Activated CD4-positive, alpha-beta memory T cell treated with anti-CD3 and anti-CD28 coated beads, Interleukin-2, amount 10 ng/mL, durations not matched to agents 7 days and 5 days (primary cell): Measurements from ENCODE around the gene DUSP7. TPM values are rescaled to one million over a fixed set of nuclear protein-coding genes. Genes with fewer than 3 reads are reported as not detected.
"Not testable (repeated sequence)": the region's sequence is repeated elsewhere in the genome, so short reads cannot be mapped to it uniquely, and the experiment has no call there.

Experiments used
- CTCF ChIA-PET: fragments of 350-600 bp; sonication (Branson Sonifier 250); formaldehyde crosslinking; loops from one replicate; lab custom pipeline; 2021; ENCODE audit warnings: antibody characterized with exemption, inconsistent platforms; lab: Charles Lee
- POLR2A ChIA-PET: fragments of 350-600 bp; sonication (Branson Sonifier 250); formaldehyde crosslinking; loops from one replicate; lab custom pipeline; 2021; ENCODE audit warnings: antibody characterized with exemption; lab: Charles Lee
- DNase-seq: peaks from one replicate; pipeline ENCODE4 v3.0.0-alpha.2; 2020
- H3K27ac Mint-ChIP-seq: one replicate; pipeline ENCODE4 v1.8.0; 2021; ENCODE audit warnings: mild to moderate bottlenecking, mixed read lengths
- H3K27me3 Mint-ChIP-seq: one replicate; pipeline ENCODE4 v1.8.0; 2021; ENCODE audit warnings: mixed read lengths
- H3K36me3 Mint-ChIP-seq: one replicate; pipeline ENCODE4 v1.8.0; 2021; ENCODE audit warnings: low read depth, mixed read lengths
- H3K4me1 Mint-ChIP-seq: one replicate; pipeline ENCODE4 v1.8.0; 2021; ENCODE audit warnings: mixed read lengths
- H3K4me3 Mint-ChIP-seq: one replicate; pipeline ENCODE4 v1.8.0; 2021; ENCODE audit warnings: mild to moderate bottlenecking, mixed read lengths
- H3K9me3 Mint-ChIP-seq: one replicate; pipeline ENCODE4 v1.8.0; 2021; ENCODE audit warnings: mixed read lengths
- total RNA-seq, 2 experiments: library from RNA; stranded (reverse); gene quantifications; one replicate each; pipeline ENCODE4 v1.2.3, GENCODE V29; 2021

Gene DUSP7
- total RNA-seq, 2 experiments from 2014 or later, result 40.1 to 40.9 TPM

GRCh38 chr3:52049503-52049902, 6.9 kb downstream of the DUSP7 start:
- Mint-ChIP-seq H3K27ac (no peak overlapping the region), H3K36me3 (peaks cover 49% of the 10 kb centered on the region), H3K4me1 (peaks cover 39% of the 10 kb centered on the region), H3K4me3 (no peak overlapping the region), H3K27me3 (no peaks in the 10 kb centered on the region), H3K9me3 (no peaks in the 10 kb centered on the region)
- no peak for DNase-seq
- ChIA-PET POLR2A (no interaction called here), CTCF (interaction anchor here (0.7 kb wide), 1 partner anchor 38 kb away, joined by 3 read pairs; no protein-coding TSS in a partner anchor)

GRCh38 chr3:52047295-52047960, 8.9 kb downstream of the DUSP7 start:
- Mint-ChIP-seq H3K9me3 (no peaks in the 10 kb centered on the region), H3K4me1 (peaks cover 18% of the 10 kb centered on the region), H3K27me3 (no peaks in the 10 kb centered on the region), H3K4me3 (no peak overlapping the region), H3K27ac (no peak overlapping the region), H3K36me3 (peaks cover 28% of the 10 kb centered on the region)
- no peak for DNase-seq
- POLR2A ChIA-PET, result interaction anchor here (1.1 kb wide), 1 partner anchor 9 kb away, joined by 5 read pairs; the partner anchor contains the start of gene DUSP7
- CTCF ChIA-PET, result no interaction called here

DNA sequence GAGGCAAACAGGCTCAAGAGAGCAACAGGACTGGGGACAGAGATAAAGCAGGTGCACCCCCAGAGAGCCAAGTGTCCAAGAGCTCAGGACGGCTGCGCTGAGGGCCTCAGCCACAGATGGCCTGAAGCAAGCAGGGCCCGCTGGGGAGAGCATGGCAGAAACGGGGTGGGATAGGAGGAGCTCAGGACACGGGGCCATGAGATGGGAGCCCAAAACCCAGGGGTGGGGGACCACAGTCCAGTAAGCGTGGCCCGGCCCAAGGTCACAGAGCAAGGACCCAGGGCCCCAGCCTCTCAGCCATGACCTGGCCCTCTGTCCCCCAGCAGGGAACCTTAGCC, 9.5 kb downstream of the DUSP7 start:
- Mint-ChIP-seq H3K36me3 (peaks cover 22% of the 10 kb centered on the region), H3K27ac (no peak overlapping the region), H3K4me3 (no peak overlapping the region), H3K9me3 (no peaks in the 10 kb centered on the region), H3K4me1 (peaks cover 15% of the 10 kb centered on the region), H3K27me3 (no peaks in the 10 kb centered on the region)
- no peak for DNase-seq
- CTCF ChIA-PET, result no interaction called here
- POLR2A ChIA-PET, result interaction anchor here (1.1 kb wide), 1 partner anchor 9 kb away, joined by 5 read pairs; the partner anchor contains the start of gene DUSP7

- no peak overlapping the region for H3K27ac Mint-ChIP-seq
Measured at GRCh38 chr3:52046186-52046901, 10.0 kb downstream of the DUSP7 start.

GRCh38 chr3:52044869-52045619, 11.3 kb downstream of the DUSP7 start:
- ChIA-PET POLR2A (interaction anchor here (1.1 to 2.0 kb wide), 2 partner anchors 10 to 11 kb away, joined by 3 to 6 read pairs; partner anchors contain the start of gene DUSP7), CTCF (interaction anchor here (1.4 kb wide), 1 partner anchor 9 kb away, joined by 4 read pairs; no protein-coding TSS in a partner anchor)
- no peaks in the 10 kb centered on the region for H3K27me3 Mint-ChIP-seq
- H3K4me1 Mint-ChIP-seq, result peaks cover 3% of the 10 kb centered on the region
- no peaks in the 10 kb centered on the region for H3K9me3 Mint-ChIP-seq
- no peak for DNase-seq
- H3K4me3 Mint-ChIP-seq, result no peak overlapping the region
- peaks cover 10% of the 10 kb centered on the region for H3K36me3 Mint-ChIP-seq
- H3K27ac Mint-ChIP-seq, result no peak overlapping the region

More at GRCh38 chr3:52046186-52046901, 10.0 kb downstream of the DUSP7 start:
- H3K4me3 Mint-ChIP-seq, result no peak overlapping the region
- H3K27me3 Mint-ChIP-seq, result no peaks in the 10 kb centered on the region
- H3K36me3 Mint-ChIP-seq, result peaks cover 19% of the 10 kb centered on the region
- no peaks in the 10 kb centered on the region for H3K9me3 Mint-ChIP-seq
- ChIA-PET POLR2A (no interaction called here), CTCF (no interaction called here)
- H3K4me1 Mint-ChIP-seq, result peaks cover 10% of the 10 kb centered on the region
- no peak for DNase-seq

- DNase-seq, result no peak
- Mint-ChIP-seq H3K27ac (no peak overlapping the region), H3K27me3 (no peaks in the 10 kb centered on the region), H3K9me3 (no peaks in the 10 kb centered on the region), H3K4me3 (no peak overlapping the region), H3K4me1 (peaks cover 2% of the 10 kb centered on the region), H3K36me3 (no peaks in the 10 kb centered on the region)
- CTCF ChIA-PET, result no interaction called here
- POLR2A ChIA-PET, result interaction anchor here (1.2 to 2.0 kb wide), 2 partner anchors 8 to 13 kb away, joined by 4 to 6 read pairs; partner anchors contain the start of gene DUSP7
Measured at GRCh38 chr3:52043750-52044149, 12.6 kb downstream of the DUSP7 start.

DNA sequence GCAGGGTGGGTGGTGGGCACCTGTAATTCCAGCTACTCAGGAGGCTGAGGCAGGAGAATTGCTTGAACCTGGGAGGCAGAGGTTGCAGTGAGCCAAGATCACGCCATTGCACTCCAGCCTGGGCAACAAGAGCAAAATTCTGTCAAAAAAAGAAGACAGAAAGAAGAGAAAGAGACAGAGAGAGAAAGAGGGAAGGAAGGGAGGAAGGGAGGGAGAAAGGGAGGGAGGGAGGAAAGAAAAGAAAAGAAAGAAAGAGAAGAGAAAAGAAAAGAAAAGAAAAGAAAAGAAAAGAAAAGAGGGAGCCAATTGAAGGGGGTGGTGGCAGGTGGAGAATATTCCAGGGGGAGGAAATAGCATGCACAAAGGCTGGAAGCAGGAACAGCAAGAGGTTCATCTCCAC, 13.3 kb downstream of the DUSP7 start:
- POLR2A ChIA-PET, result interaction anchor here (1.2 to 1.6 kb wide), 2 partner anchors 9 to 13 kb away, joined by 4 to 5 read pairs; partner anchors contain the start of gene DUSP7
- not testable (repeated sequence) for H3K4me1 Mint-ChIP-seq, DNase-seq, H3K27ac Mint-ChIP-seq, H3K27me3 Mint-ChIP-seq, H3K4me3 Mint-ChIP-seq, H3K9me3 Mint-ChIP-seq, H3K36me3 Mint-ChIP-seq
- CTCF ChIA-PET, result interaction anchor here (2.7 kb wide), 1 partner anchor 14 kb away, joined by 7 read pairs; the partner anchor contains the start of gene DUSP7

DNA sequence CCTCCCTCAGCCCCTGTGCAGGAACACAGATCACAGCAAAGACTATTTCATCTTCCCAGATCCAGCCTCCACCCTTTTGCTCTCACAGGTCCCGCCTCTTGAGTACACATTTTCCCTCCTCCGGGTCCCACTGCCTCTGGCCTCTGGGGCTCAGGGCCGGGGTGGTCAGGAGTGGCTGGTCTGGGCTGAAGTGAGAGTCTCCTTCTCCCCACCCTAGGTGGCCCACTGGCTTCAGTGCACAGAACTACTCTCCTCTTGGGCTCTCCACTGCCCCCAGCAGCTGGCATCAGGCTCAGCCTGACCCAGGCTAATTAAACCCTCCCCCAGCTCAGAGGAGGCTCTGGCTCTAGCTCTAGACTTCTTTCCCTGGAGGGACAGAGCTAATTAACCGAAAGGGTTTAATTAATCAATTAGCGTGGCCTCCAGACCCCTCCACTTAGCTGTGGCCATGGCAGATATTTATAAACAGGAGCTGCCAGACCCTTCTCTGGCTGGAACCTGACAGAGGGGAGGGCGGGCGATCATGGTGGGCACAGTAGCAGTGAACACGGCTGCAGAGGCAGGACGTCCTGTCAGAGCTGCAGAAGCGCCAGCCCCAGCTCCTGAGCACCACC, 15.1 kb downstream of the DUSP7 start:
- no peaks in the 10 kb centered on the region for H3K36me3 Mint-ChIP-seq
- H3K4me1 Mint-ChIP-seq, result peaks cover 2% of the 10 kb centered on the region
- CTCF ChIA-PET, result interaction anchor here (2.7 kb wide), 1 partner anchor 16 kb away, joined by 7 read pairs; the partner anchor contains the start of gene DUSP7
- POLR2A ChIA-PET, result interaction anchor here (1.3 to 1.8 kb wide), 3 partner anchors 10 to 15 kb away, joined by 3 to 12 read pairs (median 5); partner anchors contain the start of gene DUSP7
- no peaks in the 10 kb centered on the region for H3K9me3 Mint-ChIP-seq
- no peak overlapping the region for H3K4me3 Mint-ChIP-seq
- H3K27me3 Mint-ChIP-seq, result no peaks in the 10 kb centered on the region
- no peak overlapping the region for H3K27ac Mint-ChIP-seq
- no peak for DNase-seq

DNA sequence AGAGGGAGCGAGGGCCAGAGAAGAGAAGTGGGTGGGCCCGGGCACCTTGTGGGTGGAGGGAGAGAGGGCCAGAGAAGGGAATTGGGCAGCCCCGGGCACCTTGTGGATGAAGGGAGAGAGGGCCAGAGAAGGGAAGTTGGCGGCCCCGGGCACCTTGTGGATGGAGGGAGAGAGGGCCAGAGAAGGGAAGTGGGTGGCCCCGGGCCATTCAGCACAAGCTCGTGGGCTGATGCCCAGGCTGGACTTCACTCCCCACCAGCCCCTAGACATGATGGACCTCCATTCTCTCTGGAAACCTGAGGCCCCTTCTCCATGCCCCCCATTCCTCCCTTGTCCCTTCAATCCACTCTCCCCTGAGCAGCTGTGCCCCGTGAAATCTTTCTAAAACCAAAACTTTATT, 15.8 kb downstream of the DUSP7 start:
- Mint-ChIP-seq H3K4me3 (no peak overlapping the region), H3K27ac (no peak overlapping the region), H3K36me3 (no peaks in the 10 kb centered on the region), H3K27me3 (no peaks in the 10 kb centered on the region), H3K4me1 (peaks cover 2% of the 10 kb centered on the region), H3K9me3 (no peaks in the 10 kb centered on the region)
- ChIA-PET POLR2A (interaction anchor here (1.3 to 1.8 kb wide), 2 partner anchors 9 to 13 kb away, joined by 3 to 12 read pairs; no protein-coding TSS in a partner anchor), CTCF (interaction anchor here (2.7 kb wide), 1 partner anchor 16 kb away, joined by 7 read pairs; the partner anchor contains the start of gene DUSP7)
- DNase-seq, result no peak

DNA sequence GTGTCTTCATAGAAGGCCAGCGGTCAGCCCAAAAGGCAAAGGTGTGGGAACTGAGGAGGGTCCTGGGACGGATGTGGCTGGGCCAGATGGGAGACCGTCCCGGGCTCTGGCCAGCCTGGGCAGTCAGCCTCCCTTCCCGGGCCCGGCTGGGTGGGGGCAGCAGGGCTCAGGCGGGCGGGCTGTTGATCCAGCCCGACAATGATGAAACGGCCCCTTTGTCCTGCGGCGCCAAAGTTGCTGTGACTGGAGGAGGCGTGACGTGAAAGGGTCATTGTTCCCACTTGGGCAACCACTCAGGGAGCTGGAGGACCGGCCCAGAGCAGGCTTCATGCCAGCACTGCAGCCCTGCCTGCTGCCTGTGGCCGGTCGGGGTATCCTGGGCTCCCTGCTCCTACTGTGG, 16.5 kb downstream of the DUSP7 start:
- H3K36me3 Mint-ChIP-seq, result no peaks in the 10 kb centered on the region
- H3K9me3 Mint-ChIP-seq, result no peaks in the 10 kb centered on the region
- H3K27ac Mint-ChIP-seq, result no peak overlapping the region
- peaks cover 2% of the 10 kb centered on the region for H3K4me1 Mint-ChIP-seq
- no peaks in the 10 kb centered on the region for H3K27me3 Mint-ChIP-seq
- POLR2A ChIA-PET, result no interaction called here
- no peak overlapping the region for H3K4me3 Mint-ChIP-seq
- DNase-seq, result no peak
- CTCF ChIA-PET, result no interaction called here

- no peak overlapping the region for H3K4me3 Mint-ChIP-seq
- ChIA-PET POLR2A (no interaction called here), CTCF (no interaction called here)
- H3K27ac Mint-ChIP-seq, result no peak overlapping the region
- no peak for DNase-seq
- no peaks in the 10 kb centered on the region for H3K36me3 Mint-ChIP-seq
- peaks cover 2% of the 10 kb centered on the region for H3K4me1 Mint-ChIP-seq
- no peaks in the 10 kb centered on the region for H3K27me3 Mint-ChIP-seq
- H3K9me3 Mint-ChIP-seq, result no peaks in the 10 kb centered on the region
Measured at GRCh38 chr3:52039426-52039825, 16.9 kb downstream of the DUSP7 start.

- no peaks in the 10 kb centered on the region for H3K27me3 Mint-ChIP-seq
- H3K36me3 Mint-ChIP-seq, result no peaks in the 10 kb centered on the region
- no peak overlapping the region for H3K4me3 Mint-ChIP-seq
- no peaks in the 10 kb centered on the region for H3K9me3 Mint-ChIP-seq
- no peak overlapping the region for H3K27ac Mint-ChIP-seq
- CTCF ChIA-PET, result interaction anchor here (1.6 kb wide), 1 partner anchor 18 kb away, joined by 3 read pairs; the partner anchor contains the start of gene DUSP7
- no peak for DNase-seq
- POLR2A ChIA-PET, result no interaction called here
- peaks cover 2% of the 10 kb centered on the region for H3K4me1 Mint-ChIP-seq
Measured at GRCh38 chr3:52038227-52038626, 18.1 kb downstream of the DUSP7 start.
